Measurements from ENCODE around the gene FBXL4.

Gene FBXL4

DNA sequence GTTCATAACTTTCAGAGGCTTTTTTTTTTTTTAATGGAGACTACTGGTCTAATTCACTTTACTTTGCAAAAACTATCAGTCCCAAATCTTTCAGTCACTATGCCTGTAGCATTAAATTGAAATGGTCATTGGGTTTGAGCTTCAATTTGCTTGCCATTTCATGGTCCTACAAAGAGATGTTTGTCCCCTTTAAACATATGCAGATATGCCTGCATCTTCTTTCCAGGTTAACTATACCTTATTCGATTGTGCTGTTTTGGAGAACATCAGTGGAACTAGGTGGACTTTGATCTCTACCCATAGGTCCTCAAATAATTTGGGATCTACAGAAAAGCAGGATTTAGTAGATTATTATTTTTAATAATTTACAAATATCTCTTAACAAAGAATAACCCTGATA lies 108.8 kb downstream of the FBXL4 start:
- no peak for DNase-seq (ENCODE audit: low read depth in 2 of 2)

DNA sequence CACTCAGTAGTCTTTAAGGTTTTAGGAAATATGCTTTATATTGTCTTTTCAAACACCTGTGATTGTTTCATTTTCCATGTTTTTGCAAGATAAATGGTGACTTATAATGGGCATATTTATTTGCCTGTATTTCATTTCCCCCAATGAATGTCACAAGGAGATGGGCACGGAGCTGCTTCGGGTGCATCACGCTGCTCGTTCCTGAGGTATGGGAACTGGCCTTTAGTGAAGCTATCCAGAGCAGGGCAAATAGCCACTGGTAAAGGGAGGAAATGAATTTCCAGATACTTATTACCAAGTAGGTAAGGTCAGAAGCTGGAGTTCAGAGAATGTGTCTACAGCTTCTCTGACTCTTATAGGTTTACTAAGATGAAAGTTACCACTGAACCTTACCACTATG lies 109.7 kb downstream of the FBXL4 start:
- no peak for DNase-seq (ENCODE audit: low read depth in 2 of 2)

DNA sequence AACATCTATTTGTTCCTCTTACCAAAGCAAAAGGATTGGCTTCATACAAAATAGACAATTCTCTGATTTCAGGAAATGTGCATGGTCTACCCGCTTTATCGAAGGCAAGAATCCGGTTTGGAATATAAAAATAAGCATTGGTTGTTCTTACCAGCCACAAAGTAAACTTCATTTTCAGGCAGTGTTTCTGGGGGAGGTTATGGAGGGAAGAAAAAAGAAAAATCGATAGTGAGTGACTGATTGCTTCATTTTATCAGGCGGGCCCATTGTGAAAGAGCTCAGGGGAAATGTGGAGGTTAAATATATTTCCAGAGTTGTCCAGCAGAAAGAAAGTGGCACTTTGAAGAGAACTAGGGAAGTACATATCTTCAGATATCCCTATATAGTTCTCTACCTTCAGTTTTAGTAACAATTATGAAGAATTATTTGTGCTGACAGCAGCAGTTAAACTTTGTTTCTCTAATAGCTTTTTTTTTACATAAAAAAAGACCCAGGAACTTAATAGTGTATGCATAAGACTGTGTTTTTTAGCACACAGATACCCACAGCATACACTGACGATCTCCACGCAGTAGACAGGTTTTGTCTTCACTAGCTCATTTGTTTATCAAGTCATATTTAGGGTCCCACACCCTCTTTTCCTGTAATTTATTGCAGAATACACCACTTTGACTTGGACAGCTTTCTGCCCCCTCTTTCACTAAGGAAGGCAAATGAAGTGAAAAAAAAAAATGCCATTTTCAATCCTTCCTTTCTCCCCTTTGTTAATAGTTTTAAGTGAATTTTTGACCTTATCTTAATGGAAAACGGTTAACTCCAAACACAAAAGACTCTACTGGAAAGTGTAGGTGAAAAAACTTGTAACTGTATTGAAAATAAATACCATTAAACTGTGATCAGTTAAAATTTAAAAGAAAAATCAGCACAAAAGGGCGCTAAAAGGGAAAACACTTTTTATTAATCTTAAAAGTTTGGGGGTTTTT lies 110.5 kb downstream of the FBXL4 start:
- DNase-seq (ENCODE audit: low read depth in 2 of 2): no peak

DNA sequence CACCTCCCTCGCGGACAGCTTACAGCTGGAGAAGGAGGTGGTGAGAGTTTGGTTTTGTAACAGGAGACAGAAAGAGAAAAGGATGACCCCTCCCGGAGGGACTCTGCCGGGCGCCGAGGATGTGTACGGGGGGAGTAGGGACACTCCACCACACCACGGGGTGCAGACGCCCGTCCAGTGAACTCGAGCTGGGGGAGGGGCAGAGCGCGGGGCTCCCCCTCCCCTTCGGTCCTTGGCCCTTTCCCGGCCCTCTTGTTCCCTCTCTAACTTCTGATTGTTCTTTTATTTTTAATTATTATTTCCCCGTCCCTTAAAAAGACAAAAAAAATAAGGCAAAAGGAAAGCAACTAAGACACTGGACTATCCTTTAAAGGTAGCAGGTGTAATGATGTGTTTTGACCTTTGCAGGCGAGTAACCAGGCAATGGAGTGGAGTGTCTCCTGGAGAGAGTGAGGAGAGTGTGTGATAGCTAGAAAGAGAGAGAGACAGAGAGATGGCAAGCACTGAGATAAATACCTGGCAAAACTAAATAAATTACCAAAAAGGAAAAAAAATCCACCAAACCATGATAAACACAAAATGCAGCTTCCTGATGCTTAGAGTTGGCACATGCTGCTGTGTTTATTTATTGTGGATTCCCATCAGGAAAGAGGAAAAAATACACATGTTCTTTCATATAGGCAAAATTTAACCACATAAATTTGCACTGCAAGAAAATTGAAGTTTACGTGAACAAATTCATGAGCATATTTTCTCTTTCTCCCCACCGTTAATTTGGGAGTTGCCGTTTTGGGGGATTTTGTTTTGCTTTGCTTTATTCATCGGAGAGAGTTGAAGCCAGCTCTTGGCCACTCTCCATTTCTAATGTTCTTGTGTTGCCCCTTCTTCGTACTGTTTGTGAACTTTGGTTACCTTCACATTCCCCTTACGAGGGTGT lies 111.5 kb downstream of the FBXL4 start:
- no peak for DNase-seq (ENCODE audit: low read depth in 2 of 2)

DNA sequence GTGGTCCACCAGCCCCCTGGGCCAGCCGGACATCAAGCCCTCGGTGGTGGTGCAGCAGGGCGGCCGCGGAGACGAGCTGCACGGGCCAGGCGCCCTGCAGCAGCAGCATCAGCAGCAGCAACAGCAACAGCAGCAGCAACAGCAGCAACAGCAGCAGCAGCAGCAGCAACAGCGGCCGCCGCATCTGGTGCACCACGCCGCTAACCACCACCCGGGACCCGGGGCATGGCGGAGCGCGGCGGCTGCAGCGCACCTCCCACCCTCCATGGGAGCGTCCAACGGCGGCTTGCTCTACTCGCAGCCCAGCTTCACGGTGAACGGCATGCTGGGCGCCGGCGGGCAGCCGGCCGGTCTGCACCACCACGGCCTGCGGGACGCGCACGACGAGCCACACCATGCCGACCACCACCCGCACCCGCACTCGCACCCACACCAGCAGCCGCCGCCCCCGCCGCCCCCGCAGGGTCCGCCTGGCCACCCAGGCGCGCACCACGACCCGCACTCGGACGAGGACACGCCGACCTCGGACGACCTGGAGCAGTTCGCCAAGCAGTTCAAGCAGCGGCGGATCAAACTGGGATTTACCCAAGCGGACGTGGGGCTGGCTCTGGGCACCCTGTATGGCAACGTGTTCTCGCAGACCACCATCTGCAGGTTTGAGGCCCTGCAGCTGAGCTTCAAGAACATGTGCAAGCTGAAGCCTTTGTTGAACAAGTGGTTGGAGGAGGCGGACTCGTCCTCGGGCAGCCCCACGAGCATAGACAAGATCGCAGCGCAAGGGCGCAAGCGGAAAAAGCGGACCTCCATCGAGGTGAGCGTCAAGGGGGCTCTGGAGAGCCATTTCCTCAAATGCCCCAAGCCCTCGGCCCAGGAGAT lies 112.4 kb downstream of the FBXL4 start:
- DNase-seq (ENCODE audit: low read depth in 2 of 2): no peak

DNA sequence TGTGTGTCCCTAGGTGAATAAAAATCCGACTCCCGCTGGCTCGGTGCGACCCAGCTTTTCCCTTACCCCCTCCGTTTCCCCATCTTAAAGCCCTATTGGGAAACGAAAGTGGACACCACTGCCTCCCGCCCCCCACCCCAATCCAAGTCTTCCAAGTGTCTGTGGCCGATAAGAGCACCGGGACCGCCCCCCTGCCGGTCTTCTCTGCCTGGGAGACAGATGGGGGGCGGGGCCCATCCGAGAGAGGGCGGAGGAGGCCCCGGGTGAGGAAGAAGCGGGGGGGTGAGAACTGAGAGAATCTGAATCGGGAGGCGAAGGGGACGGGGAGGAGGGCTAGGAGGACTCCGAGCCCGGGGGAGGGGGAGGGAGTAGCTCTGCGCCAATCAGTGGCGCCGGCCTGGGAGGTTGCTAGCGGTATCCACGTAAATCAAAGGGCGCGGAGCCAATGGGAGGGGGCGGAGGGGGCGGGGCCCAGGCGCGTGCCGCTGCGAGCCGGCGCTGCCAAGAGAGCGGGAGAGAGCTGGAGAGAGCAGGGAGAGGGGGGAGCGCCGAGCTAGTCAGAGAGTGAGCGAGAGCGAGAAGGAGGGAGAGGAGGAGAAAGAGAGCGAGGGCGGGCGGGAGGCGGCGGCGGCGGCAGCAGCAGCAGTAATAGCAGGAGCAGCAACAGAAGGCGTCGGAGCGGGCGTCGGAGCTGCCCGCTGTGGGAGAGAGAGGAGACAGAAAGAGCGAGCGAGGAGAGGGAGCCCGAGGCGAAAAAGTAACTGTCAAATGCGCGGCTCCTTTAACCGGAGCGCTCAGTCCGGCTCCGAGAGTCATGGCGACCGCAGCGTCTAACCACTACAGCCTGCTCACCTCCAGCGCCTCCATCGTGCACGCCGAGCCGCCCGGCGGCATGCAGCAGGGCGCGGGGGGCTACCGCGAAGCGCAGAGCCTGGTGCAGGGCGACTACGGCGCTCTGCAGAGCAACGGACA lies 113.4 kb downstream of the FBXL4 start, which contains the start of gene POU3F2:
TSS of gene POU3F2 (plus strand) at position 515 of the 972 bp plus-strand sequence. CDS start at position 815, 300 bp downstream.
- DNase-seq (ENCODE audit: low read depth in 2 of 2): peak; percentile 30 to 59

DNA sequence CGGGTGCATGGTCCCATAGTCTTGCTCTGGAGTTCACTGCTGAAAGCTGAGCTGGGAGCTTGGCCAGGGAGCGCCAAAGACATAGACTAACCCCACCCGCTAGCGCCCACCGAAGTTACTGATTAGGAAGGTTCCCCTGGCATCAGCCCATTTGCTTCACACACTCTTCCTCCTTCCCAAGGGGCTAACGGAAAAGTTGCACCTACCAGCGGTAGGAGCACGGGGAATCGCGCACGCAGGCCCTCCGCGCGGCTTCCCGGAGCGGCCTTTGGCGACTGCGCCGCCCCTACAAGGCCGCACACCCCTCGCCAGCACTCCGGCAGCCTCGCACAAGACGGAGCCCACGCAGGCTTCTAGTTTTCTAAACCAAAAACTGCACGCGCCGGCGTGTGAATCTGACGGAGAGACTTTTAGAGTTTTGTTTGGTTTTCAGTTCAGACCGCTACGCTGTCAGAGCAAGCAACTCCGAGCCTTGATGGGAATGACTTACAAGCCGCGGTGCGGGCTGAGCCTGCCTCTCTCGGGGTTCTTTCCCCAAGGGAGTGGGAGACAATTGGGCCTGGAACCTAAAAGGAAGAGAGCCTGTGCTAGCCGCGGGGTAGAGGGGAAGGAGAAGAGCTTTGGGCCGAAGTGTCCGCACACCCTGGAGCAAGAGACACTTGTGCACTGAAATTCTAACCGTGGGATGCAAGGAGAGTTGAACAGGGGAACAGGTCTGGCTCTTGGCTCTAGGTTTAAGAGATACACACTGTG lies 114.3 kb downstream of the FBXL4 start:
- no peak for DNase-seq (ENCODE audit: low read depth in 2 of 2)

DNA sequence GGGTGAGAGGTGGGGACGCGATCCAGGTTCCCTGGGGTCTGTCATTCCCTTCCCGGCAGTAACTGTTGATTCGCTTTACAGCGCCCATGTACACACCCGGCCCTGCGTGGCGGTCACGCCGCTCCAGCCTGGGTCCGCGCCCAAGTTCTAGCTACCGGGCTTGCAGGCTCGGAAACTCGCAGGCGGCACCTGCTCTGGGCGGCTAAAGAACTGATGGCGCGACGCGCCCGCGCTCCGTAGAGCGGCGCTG lies 114.8 kb downstream of the FBXL4 start:
- no peak for DNase-seq (ENCODE audit: low read depth in 2 of 2)

DNA sequence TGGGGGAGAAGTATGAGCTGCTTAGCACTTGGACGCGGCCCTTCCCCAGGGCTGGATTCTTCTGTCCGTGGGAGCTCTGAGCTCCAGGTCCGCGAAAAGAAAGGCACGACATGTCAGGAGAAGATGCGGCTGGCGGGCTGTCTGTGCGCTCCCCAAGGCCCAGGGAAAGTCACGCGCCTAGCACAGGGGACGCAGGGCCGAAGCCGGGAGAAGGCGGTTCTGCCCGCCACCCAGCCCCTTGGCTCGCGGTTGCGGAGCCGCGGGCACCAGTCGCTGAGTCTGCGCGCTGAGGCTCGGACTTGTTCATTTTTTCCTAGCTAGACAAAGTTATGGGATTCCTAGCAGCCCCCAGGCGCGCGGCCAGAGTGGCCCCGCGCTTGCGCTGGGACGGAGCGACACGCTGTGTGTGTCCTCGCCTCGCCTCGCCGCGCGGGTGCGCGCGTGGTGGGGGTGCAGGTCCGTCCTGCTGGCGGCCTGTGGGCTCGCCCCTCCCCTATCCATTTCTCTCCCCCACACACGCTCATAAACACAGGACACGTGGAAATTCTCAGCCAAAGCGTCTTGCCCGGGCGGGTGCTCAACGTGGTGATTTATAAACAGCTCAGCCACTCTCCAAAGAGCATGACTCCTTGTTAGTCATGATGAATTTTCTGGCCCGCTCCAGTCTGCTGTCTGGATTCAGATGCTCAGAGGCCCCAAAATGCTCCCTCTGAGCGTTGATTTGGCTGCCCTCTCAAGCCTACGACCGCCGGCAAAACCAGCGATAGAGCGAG lies 115.3 kb downstream of the FBXL4 start:
- DNase-seq (ENCODE audit: low read depth in 2 of 2): no peak

DNA sequence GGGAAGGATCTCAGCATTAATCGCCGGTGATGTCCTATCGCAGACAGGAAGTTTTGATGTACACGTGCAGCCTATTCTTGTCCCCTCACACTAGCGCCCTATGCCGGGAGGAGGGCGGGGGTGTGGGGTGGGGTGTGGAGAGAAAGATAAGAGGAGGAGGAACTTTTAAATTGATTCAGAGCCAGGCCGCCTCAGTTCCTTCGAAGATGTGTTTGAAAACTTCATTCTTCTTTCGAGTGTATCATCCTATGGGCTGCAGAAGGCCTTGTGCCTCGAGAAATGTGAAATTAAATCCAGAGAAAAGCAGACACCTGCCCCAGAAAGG lies 115.8 kb downstream of the FBXL4 start:
- no peak for DNase-seq (ENCODE audit: low read depth in 2 of 2)

DNA sequence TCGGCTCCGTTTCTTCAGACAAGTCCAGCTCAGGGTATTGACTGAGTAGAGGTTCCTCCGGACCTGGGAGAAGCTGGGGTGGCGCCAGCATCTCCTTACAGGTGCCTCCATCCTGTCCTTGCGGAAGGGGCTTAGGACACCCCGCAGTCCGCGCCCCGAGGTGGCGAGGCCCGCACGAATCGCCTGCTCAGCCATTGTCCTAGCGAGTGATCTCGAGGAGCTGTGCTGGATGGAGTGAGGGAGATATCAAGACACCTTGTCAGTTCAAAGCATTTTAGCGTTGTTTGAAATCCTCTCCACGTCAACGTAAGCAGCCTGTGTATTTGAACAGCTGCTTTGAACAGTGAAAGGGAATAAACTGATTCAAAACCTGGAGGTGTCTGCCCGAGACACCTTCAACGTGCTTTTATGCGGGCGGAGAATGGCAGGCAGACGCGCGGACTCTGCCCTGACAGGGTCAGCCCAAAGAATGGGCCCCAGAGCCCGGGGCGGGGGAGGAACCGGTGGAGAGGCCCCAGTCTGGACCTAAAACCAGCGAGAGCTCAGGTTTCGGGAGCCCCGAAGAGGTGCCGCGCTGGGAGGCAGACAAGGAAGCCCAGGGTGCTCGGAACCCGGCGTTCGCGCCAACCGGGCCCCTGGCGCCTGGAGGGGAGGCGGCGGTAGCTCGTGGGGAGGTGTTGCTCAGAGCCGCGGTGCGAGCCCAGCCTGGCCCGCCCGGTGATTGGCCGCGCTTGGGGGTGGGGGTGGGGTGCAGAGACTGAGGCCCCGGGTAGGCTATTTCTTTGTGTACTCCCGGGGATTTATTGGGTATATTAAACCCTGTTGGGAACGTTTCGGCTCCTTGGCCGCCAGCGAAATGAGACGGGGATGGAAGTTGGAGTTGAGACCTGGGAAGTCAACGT lies 116.4 kb downstream of the FBXL4 start:
- DNase-seq (ENCODE audit: low read depth in 2 of 2): no peak

DNA sequence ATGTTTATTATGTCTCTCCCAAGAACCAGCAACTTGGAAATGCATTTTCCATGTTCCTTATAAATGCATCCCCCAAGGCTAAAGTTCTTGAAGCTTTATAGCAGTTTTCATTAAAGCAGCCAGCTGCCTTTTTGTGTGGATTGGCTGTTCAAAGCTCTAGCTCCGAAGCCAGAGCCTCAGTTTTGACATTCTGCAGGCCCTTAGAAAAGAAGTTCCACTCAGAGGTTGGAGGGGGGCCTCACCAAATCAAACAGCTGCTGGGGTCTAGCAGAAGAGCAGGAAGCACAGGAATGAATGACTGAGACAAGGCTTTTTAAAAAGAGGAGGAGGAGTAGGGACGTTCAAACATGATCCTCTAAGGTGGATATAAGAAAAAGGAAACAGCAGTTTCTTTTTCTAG lies 117.6 kb downstream of the FBXL4 start:
- DNase-seq (ENCODE audit: low read depth in 2 of 2): no peak

DNA sequence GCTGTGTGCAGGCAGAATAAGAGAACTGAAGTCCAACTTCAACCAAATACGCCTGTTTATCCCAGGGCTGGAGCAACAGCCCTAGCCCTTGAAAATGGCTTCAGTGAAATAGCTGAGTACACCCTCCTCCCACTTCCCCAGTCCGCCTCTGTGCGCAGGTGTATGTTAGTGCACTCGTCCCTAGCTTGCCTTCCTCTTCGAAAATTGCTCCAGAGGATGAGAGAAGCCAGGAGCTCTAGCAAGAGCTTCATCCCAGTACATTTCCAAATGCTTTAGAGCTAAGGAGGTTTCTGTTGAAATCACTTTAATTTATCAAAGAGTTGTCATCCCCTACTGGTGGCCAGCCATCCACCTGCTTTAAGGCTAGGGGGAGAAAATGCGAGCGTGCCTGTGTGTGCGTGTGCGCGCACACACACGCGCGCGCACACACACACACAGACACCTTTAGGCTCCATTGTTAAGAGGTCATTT lies 118.8 kb downstream of the FBXL4 start:
- DNase-seq (ENCODE audit: low read depth in 2 of 2): no peak

DNA sequence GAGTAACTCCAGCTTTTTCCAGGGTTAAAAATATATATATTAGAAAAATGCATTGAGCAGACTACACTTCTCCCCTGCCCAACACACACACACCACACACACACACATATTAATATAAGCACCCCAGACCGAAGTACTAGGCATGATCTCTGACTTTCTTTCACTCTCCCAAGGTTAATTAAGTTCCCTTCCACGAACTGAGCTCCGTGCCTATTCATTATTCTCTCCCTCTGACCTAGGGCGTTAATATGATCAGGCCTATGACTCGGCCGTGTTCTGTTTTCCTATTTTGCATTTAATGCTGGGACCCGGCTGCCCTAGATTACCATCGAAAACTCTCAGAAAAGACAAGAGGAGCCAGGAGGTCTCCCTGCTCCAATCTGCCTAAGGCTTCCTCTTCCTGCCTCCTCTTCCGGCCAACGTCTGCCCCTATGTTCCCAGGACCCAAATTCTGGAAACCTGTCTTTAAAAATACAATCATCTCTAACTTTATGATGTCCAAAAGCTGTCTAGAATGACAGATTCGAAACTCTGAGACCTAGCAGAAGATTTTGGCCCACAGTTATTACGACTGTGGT lies 119.4 kb downstream of the FBXL4 start:
- DNase-seq (ENCODE audit: low read depth in 2 of 2): no peak

DNA sequence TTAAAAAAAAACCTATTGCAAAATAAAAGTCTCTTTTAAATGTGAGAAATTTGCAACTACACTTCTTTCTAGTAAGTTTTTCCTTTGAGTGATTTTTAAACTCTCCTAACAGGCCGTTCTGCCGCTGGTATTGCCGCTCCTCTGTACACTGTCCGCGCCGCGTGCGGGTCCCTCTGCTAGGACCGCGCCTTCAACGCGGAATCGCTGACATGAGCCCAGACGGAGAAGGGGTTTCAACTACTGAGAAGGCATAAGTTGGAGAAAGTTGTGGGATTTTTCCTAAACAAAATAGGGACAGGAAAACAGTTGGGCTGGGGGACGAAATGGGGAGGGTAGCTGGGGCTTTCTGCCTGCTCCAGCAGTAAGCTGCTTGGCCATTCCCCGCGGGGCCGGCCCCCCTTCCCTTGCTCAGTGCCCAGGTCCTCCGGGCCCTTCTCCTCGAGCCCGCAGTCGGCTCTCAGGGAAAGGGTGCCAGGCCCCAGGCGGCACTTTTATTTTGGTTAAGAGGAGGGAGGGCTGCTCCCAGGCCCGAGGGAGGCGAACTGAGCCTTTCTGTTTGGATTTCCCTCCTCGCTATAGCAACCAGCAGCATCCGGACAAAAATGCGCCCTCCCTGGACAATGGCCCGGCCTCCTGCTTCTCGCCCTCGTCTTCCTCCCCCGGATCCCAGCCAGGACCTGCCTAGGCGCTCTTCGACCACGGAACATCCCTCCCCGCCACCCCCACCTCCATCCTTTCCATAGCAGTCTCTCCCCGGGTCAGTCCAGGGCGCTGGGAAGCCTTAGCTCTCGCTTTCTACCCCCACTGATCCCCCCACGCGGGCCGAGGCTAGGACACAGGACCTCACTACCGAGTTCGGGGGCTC lies 120.2 kb downstream of the FBXL4 start:
- DNase-seq (ENCODE audit: low read depth in 2 of 2): no peak

DNA sequence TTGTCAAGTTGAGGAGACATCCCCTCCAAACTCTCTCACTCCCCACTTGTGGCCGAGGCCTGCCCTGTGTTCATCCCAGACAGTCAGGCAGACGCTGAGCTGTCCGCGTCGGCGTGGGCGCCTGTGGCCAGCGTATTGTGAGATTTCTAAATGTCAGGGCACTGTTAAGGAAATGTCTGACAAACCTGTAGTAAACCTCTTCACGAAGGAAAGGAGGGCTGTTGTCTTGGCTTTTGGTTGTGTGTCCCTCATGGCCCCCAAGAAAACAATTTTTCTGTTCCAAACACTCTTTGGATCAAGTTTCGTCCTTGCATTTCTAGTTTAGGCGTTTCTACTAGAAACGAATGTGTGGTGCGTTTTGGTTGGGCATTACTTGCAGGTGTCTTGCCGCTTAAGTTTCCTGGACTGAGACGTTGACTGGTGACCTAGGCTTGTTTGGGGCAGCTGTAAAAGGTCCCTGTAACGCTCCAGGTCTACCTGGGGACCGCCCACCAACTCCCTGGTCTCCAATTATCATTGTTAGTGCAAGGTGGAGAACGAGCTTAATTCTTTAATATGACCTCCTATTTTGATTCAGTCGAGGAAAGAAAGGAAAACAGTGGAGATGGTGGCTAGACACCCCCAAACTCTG lies 122.0 kb downstream of the FBXL4 start:
- no peak for DNase-seq (ENCODE audit: low read depth in 2 of 2)
